ENCODE results near the gene GGT1.
A peak's percentile ranks its signal among the peaks of the same experiment; 100 is the strongest.
"Not testable (repeated sequence)": the region's sequence is repeated elsewhere in the genome, so short reads cannot be mapped to it uniquely, and the experiment has no call there.

The GGT1 gene

DNA sequence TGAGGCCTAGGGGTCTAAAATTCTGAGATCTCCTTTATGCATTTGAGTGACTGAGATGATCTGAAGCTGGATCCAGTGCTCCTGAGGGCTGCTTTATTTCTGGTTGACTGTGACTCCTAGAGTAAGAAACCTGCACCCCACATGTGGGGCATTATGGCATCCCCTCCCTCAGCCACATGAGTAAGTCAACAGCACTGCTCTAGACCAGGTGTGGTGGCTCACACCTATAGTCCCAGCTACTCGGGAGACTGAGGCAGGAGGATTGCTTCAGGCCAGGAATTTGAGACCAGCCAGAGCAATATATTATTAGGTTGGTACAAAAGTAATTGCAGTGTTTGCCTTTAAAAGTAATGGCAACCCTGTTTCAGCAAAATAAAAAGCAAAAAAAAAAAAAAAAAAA, 39.3 kb downstream of the GGT1 start:
- DNase-seq (ENCODE audit: low read depth in 2 of 2), result not testable (repeated sequence)

DNA sequence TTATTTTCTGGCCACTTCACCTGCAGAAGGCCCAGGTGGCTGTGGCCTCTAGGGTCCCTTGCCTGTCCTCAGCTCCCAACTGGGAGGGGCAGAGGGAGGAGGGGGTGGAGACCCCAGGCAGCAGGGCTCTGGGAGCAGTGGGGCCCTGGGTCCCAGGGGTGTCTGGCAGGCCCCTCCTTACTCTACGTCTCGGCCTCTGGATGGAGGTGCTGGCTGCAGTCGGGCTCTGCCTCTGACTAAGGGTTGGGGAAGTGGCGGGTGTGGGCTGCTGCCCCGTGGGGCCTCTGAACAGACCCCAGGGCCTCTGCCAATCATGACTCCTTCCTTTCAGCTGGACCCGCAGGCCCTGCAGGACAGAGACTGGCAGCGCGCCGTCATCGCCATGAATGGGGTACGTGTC, 41.4 kb downstream of the GGT1 start:
- not testable (repeated sequence) for DNase-seq (ENCODE audit: low read depth in 2 of 2)

DNA sequence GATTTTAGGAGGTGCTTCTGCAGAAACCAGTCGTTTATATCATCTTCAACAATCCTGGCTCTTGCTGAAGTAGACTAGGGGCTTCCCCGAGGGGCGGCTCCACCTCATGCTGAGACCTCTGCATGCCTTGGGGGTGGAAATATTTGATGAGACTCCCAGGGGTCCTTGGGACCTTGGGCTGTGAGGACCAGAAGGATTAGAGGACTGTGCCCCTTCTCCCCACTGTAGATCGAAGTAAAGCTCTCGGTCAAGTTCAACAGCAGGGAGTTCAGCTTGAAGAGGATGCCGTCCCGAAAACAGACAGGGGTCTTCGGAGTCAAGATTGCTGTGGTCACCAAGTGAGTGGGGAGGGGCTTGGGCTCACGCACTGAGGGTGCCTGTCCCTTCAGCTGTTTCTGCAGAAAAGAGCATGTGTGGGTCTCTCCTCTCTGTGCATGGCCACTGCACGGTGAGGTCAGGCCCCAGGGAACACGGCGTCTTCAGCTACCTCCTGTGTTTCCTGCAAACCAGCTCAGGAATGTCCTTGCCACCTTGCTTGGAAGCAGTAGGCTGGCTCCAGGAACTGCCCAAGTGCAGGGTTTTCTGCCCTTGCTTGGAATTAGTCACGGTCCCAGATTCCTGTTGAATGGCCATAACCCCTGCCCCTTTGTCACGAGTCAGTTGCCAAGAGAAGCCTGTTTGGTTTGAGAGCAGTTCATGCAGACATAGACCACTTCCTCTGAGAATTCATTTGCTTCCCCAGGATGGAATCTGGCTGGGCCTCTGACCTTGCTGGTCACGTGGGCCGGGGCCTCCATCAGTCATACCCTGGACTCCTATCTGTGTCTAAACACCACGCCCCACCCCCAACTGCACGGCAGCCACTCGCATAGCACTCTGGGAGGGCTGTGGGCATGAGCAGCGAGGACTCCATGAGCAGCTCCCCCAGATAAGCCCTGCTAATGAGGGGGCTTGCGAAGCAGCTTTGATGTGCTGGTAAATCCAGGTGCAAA, 42.7 kb downstream of the GGT1 start:
- not testable (repeated sequence) for DNase-seq (ENCODE audit: low read depth in 2 of 2)

DNA sequence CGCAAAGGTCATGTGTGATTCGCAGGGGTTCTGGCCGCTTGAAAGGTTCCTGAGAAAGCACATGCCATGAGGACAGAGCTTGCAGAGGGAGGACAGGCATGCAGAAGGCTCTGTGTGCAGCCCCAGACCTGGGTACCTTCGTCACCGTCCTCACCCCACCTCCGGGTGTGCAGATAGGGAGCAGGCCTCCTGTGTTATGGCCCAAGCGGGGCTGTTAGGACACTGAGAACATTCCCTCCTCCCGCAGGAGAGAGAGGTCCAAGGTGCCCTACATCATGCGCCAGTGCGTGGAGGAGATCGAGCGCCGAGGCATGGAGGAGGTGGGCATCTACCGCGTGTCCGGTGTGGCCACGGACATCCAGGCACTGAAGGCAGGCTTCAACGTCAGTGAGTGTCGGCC, 43.8 kb downstream of the GGT1 start:
- not testable (repeated sequence) for DNase-seq (ENCODE audit: low read depth in 2 of 2)

DNA sequence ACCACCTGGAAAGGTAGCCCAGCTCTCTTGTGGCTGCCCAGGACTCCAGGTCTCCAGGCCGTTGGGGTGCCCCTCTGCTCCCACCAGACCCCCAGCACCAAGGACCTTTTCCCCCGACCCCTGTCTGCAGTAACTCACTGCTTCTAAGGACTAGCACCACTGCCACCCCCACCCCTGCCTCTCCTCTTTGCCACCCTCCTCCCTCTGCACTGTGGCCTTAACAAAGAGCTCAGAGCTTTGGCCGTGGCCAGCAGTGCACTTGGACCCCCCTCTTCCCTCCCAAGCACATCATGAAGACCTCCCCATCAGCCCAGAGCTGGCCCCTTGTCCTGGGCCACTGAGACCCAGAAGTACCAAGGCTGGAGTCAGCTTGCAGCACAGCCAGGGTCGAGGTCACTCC, 46.4 kb downstream of the GGT1 start:
- DNase-seq (ENCODE audit: low read depth in 2 of 2), result not testable (repeated sequence)

DNA sequence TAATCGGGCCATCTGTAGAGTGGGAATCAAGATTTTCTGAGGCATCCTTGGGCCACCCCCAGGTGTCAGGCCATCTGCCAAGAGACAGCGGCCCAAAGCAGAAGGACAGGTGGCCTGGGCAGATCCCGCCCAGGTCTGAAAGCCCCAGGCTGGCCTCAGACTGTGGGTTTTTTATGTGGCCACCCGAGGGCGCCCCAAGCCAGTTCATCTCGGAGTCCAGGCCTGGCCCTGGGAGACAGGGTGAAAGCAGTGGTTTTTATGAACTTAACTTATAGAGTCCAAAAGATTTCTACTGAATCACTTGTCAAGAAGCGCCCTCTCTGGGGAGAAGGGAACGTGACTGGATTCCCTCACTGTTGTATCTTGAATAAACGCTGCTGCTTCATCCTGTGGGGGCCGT, 47.9 kb downstream of the GGT1 start:
- peak; percentile 32 to 34 for DNase-seq (ENCODE audit: low read depth in 2 of 2)

DNA sequence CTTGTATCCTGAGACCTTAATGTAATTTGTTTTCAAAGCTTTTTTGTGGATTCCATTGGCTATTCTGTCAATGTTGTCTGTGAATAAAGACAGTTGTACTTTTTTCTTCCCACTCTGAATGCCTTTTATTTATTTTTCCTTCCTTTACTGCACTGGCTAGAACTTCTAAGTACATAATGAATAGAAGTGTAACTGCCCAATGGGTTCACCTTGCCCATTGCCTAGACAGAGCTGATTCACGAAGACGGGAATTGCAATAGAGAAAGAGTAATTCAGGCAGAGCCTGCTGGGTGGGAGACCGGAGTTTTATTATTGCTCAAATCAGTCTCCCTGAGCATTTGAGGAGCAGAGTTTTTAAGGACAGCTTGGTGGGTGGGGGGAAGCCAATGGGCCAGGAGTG, 62.4 kb downstream of the GGT1 start:
- not testable (repeated sequence) for DNase-seq (ENCODE audit: low read depth in 2 of 2)

DNA sequence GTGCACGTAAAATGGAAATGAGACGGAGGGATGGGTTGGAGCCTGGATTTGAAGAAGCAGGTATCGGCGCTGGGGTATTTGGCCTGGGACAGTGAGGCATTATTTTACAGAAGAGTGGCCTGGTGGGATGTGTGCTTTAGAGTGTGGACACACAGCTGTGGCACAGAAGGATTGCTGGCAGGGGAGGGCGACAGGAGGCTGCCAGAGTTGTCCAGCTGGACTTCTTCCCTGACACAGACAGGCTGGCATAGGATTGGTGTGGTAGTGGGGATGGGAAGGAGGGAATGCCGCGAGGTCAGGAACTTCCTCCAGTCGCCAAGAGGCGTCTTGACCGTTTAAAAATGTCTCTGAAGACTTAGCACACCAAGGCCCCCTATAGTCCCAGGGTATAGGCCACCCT, 64.9 kb downstream of the GGT1 start:
- not testable (repeated sequence) for DNase-seq (ENCODE audit: low read depth in 2 of 2)

DNA sequence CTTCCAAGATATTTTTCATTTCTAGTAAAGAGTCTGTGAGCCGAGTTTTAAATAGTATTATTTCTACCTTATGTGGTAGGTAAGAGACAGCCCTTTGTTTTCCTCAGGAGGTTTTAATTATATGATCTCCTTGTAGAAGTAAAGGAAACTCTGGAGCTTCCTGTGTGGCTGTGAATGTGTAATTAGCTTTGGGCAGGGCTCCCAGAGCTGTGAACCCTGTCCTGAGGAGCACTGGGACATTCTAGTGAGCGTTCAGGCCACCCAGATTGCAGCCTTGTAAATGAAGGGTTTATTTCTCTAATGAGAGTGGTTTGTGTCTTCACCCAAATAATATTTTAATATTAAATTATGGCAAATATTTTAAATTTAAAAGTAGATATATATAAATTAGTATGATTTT, 69.5 kb downstream of the GGT1 start:
- DNase-seq (ENCODE audit: low read depth in 2 of 2), result not testable (repeated sequence)
